ENCODE measurements around the gene KRT73. TPM values are rescaled to one million over a fixed set of nuclear protein-coding genes. Genes with fewer than 3 reads are reported as not detected.

Gene KRT73
- total RNA-seq, 1 donor from 2014 or later: 0.52 TPM

DNA sequence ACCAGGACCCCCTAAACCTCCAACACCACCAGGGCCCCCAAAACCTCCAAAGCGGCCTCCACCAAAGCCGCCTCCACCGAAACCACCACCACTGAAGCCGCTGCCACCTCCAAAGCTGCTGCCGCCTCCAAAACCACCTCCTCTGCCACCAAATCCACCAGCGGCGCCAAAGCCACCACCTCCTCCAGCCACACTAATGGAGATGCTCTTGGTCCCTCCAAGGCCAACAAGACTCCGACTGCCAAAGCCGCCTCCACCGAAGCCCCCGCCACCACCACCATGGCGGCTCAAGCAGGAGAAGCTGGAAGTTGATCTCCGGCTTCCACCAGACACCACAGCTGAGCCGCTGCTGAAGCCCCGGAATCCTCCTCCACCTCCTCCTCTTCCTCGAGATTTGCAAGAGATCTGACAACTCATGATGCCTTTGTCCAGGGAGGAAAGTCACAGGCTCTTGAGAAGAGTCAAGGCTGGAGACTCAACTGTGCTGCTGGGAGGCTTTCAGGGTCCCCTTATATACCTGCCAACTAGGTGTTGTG, 33.4 kb upstream of the KRT73 start, which contains the start of gene KRT2:
KRT2 (minus strand) TSS at position 486 of the 536 bp plus-strand sequence; CDS start at position 417, 69 bp downstream.
- no peaks in the 10 kb centered on the region for H3K4me1 ChIP-seq
- no peak for TF ChIP-seq CTCF (IDR thresholded peaks at IDR 0.05)
- H3K4me3 ChIP-seq: no peak within 1 kb of the TSS
- intact Hi-C loops (cut with DNase I): no loop called here
- ATAC-seq (no peak), DNase-seq (no peak)
- no peaks in the 10 kb centered on the region for H3K36me3 ChIP-seq
- peaks cover 6% of the 10 kb centered on the region for H3K27me3 ChIP-seq
- no peak within 1 kb of the TSS for H3K27ac ChIP-seq
- no peaks in the 10 kb centered on the region for H3K9me3 ChIP-seq

DNA sequence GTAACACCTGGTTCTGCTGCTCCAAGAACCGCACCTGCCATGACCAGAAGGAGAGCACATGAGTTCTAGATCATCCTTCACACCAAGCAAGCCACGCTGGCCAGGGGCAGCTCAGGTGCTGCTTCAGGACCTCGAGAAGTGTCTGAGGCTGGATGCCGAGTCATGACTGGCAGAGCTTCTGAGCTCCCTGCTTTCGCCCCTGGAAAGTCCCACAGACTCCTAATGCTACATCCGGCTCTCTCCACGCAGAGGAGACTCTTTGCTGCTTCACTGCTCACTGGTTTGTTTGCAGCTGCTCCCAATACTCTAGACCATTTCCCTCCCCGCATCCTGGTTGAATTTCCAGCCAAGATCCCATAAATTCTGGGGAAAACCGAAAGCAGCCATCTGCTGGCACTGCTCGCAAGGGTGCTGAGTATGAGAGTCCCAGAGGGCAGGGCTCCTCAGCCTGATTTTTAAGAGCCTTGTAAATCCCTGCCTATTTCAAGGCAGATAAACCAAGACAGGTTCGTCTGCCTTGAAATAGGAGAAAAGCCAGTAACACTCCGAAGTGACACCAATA, 32.2 kb upstream of the KRT73 start:
- no peak overlapping the region for H3K4me3 ChIP-seq
- no peak for TF ChIP-seq CTCF (IDR thresholded peaks at IDR 0.05)
- no peaks in the 10 kb centered on the region for H3K9me3 ChIP-seq
- H3K27me3 ChIP-seq: peaks cover 6% of the 10 kb centered on the region
- no peak for DNase-seq
- no peaks in the 10 kb centered on the region for H3K36me3 ChIP-seq
- intact Hi-C loops (cut with DNase I): no loop called here
- no peaks in the 10 kb centered on the region for H3K4me1 ChIP-seq
- ATAC-seq: no peak
- H3K27ac ChIP-seq: no peak overlapping the region

DNA sequence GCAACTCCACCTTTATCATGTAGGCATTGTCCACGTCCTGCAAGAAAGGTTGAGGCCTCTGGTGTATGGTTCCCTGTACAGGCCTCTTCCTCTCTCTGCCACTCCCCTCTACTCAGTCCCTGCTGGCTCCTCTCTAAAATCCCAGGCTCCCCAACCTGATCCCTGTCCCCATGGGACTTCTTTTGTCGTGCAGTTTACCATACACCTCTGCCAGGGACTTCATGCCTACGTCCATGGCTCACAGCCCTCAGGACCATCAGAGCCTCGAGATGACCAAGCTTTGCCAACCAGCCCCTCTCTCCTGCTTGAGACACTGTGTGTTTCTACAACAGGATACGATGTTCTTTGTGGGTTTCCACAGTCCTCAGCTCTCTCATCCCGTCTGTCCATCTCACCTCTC, 30.7 kb upstream of the KRT73 start:
- H3K4me1 ChIP-seq: no peaks in the 10 kb centered on the region
- H3K27ac ChIP-seq: no peak overlapping the region
- DNase-seq (no peak), ATAC-seq (no peak)
- intact Hi-C loops (cut with DNase I): no loop called here
- H3K4me3 ChIP-seq: no peak overlapping the region
- H3K36me3 ChIP-seq: no peaks in the 10 kb centered on the region
- peaks cover 6% of the 10 kb centered on the region for H3K27me3 ChIP-seq
- no peaks in the 10 kb centered on the region for H3K9me3 ChIP-seq
- no peak for TF ChIP-seq CTCF (IDR thresholded peaks at IDR 0.05)

DNA sequence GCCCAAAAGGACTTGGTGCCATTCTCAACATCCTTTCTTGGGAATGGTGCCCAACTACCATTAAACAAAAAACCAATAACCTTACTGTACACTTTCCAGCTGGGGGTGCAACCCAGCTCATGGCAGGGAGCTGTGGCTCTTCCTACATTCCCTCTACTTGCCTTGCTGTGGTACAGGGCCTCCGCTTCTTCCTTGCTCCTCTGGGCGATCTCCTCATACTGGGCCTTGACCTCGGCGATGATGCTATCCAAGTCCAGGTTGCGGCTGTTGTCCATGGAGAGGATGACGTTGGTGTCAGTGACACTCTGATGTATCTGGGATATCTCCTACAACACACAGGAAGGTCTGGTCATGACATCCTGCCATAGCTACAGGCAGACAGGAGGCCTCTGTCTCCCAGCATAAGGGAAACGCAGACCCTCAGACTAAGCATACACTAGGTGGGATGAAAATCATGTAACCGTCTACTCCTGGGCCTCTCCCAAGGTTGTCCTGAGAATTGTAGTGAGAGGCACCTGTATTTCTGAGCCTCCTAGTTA, 29.7 kb upstream of the KRT73 start:
- no peaks in the 10 kb centered on the region for H3K4me1 ChIP-seq
- no peaks in the 10 kb centered on the region for H3K9me3 ChIP-seq
- H3K4me3 ChIP-seq: no peak overlapping the region
- no peak for TF ChIP-seq CTCF (IDR thresholded peaks at IDR 0.05)
- H3K27ac ChIP-seq: no peak overlapping the region
- H3K27me3 ChIP-seq: no peaks in the 10 kb centered on the region
- DNase-seq (no peak), ATAC-seq (no peak)
- intact Hi-C loops (cut with DNase I): no loop called here
- no peaks in the 10 kb centered on the region for H3K36me3 ChIP-seq

DNA sequence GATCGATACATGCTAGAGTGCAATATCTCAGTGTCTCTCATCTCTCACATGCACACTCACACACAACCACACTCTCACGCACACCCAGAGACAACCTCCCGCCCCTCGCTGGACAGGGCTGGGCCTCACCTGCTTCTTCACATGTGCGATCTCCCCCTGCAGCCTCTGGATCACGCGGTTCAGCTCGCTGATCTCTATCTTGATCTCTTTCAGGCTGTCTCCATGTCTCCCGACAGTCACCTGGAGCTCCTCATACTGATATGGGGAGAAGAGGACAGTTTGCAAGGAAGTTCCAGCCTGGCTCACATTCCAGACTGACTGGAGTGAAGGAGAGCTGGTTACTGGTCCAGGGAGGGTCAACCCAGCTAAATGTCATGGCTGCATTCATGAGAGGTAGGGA, 29.2 kb upstream of the KRT73 start:
- H3K27me3 ChIP-seq: no peaks in the 10 kb centered on the region
- H3K9me3 ChIP-seq: no peaks in the 10 kb centered on the region
- intact Hi-C loops (cut with DNase I): no loop called here
- no peak overlapping the region for H3K27ac ChIP-seq
- no peak for DNase-seq
- no peaks in the 10 kb centered on the region for H3K4me1 ChIP-seq
- no peaks in the 10 kb centered on the region for H3K36me3 ChIP-seq
- TF ChIP-seq CTCF (IDR thresholded peaks at IDR 0.05): no peak
- no peak for ATAC-seq
- H3K4me3 ChIP-seq: no peak overlapping the region

Data from upper lobe of right lung (tissue), 1 donor.